ENCODE results near the gene JARID2. TPM values are rescaled to one million over a fixed set of nuclear protein-coding genes. Genes with fewer than 3 reads are reported as not detected.
A peak's percentile ranks its signal among the peaks of the same experiment; 100 is the strongest.

Gene JARID2
- total and polyA plus RNA-seq, 9 of the 15 experiments (the other 6 are each of a cell fraction or from before 2014, with no cell fraction given), result 5.0 to 29.0 (median 15.6) TPM

- TF ChIP-seq EP300 (IDR thresholded peaks at IDR 0.05; ENCODE audit: low read length) (no peak), CHD2 (IDR thresholded peaks at IDR 0.05; ENCODE audit: low read depth, low read length) (no peak), MED1 (CRISPR knock-in tag; IDR thresholded peaks at IDR 0.05; ENCODE audit: borderline replicate concordance) (no peak), RBM34 (IDR thresholded peaks at IDR 0.05; ENCODE audit: borderline replicate concordance, insufficient read depth, low read length) (no peak), ZBTB12 (CRISPR knock-in tag; IDR thresholded peaks at IDR 0.05) (peak; percentile 50; the same call in 1 of the 2 replicates), MBD2 (IDR thresholded peaks at IDR 0.05; ENCODE audit: borderline replicate concordance, low read depth) (no peak), LCOR (CRISPR knock-in tag; IDR thresholded peaks at IDR 0.05) (no peak), SUPT5H (IDR thresholded peaks at IDR 0.05) (no peak), NFIC (IDR thresholded peaks at IDR 0.05) (no peak), XRCC3 (IDR thresholded peaks at IDR 0.05) (no peak), ZNF444 (CRISPR knock-in tag; IDR thresholded peaks at IDR 0.05) (peak; percentile 58; the same call in 1 of the 2 replicates), KLF16 (IDR thresholded peaks at IDR 0.05) (no peak), E2F6 (IDR thresholded peaks at IDR 0.05; ENCODE audit: borderline replicate concordance in 1 of 2, extremely low read depth in 1 of 2, insufficient read depth in 1 of 2, insufficient read length in 1 of 2, low read depth in 1 of 2, low read length in 1 of 2, poor library complexity in 1 of 2, severe bottlenecking in 1 of 2) (no peak), TRIM28 (IDR thresholded peaks at IDR 0.05) (no peak), PHF8 (IDR thresholded peaks at IDR 0.05; ENCODE audit: borderline replicate concordance, low read length) (no peak), RCOR1 (IDR thresholded peaks at IDR 0.05; ENCODE audit: borderline replicate concordance in 1 of 2, low read depth in 2 of 2, low read length in 2 of 2) (no peak), UBTF (IDR thresholded peaks at IDR 0.05; ENCODE audit: borderline replicate concordance in 1 of 2, low read depth in 2 of 2, low read length in 2 of 2) (no peak), ZNF584 (CRISPR knock-in tag; IDR thresholded peaks at IDR 0.05; ENCODE audit: low read depth) (no peak; the same call in 1 of the 2 replicates), ZBTB49 (CRISPR knock-in tag; IDR thresholded peaks at IDR 0.05; ENCODE audit: borderline replicate concordance) (no peak), CBX2 (IDR thresholded peaks at IDR 0.05; ENCODE audit: insufficient read depth, low read length, poor library complexity, severe bottlenecking) (no peak), HNRNPLL (IDR thresholded peaks at IDR 0.05; ENCODE audit: low read depth, low read length, poor library complexity, severe bottlenecking) (no peak)
These were observed 315.8 kb downstream of the JARID2 start (continued) for GRCh38 chr6:15561447-15562199.

All from K562 (cell line).